ENCODE measurements around the gene FCHO2.

FCHO2 gene

GRCh38 chr5:73122875-73123810 lies 167.3 kb downstream of the FCHO2 start:
- H3K4me3 ChIP-seq (ENCODE audit: low read length), result no peak overlapping the region
- DNase-seq (ENCODE audit: low read depth, low spot score), result peak; percentile 2

- H3K4me3 ChIP-seq (ENCODE audit: low read length), result no peak overlapping the region
- DNase-seq (ENCODE audit: low read depth, low spot score), result no peak
Measured at GRCh38 chr5:73125289-73125688, 169.4 kb downstream of the FCHO2 start.

- DNase-seq (ENCODE audit: low read depth, low spot score), result no peak
- no peak overlapping the region for H3K4me3 ChIP-seq (ENCODE audit: low read length)
Measured at GRCh38 chr5:73126381-73126780, 170.5 kb downstream of the FCHO2 start.

GRCh38 chr5:73126957-73127356 lies 171.1 kb downstream of the FCHO2 start:
- no peak for DNase-seq (ENCODE audit: low read depth, low spot score)
- no peak overlapping the region for H3K4me3 ChIP-seq (ENCODE audit: low read length)

GRCh38 chr5:73129143-73129542 lies 173.3 kb downstream of the FCHO2 start:
- no peak overlapping the region for H3K4me3 ChIP-seq (ENCODE audit: low read length)
- DNase-seq (ENCODE audit: low read depth, low spot score), result peak; percentile 5

GRCh38 chr5:73130811-73131210 lies 175.0 kb downstream of the FCHO2 start:
- no peak overlapping the region for H3K4me3 ChIP-seq (ENCODE audit: low read length)
- no peak for DNase-seq (ENCODE audit: low read depth, low spot score)

- H3K4me3 ChIP-seq (ENCODE audit: low read length), result no peak overlapping the region
- DNase-seq (ENCODE audit: low read depth, low spot score), result no peak
Measured at GRCh38 chr5:73131711-73132425, 176.0 kb downstream of the FCHO2 start.

- DNase-seq (ENCODE audit: low read depth, low spot score), result no peak
- H3K4me3 ChIP-seq (ENCODE audit: low read length), result no peak overlapping the region
Measured at GRCh38 chr5:73132759-73133158, 176.9 kb downstream of the FCHO2 start.

GRCh38 chr5:73135021-73135420 lies 179.2 kb downstream of the FCHO2 start:
- no peak for DNase-seq (ENCODE audit: low read depth, low spot score)
- H3K4me3 ChIP-seq (ENCODE audit: low read length), result no peak overlapping the region

- no peak overlapping the region for H3K4me3 ChIP-seq (ENCODE audit: low read length)
- peak; percentile 33 for DNase-seq (ENCODE audit: low read depth, low spot score)
Measured at GRCh38 chr5:73135429-73136054, 179.7 kb downstream of the FCHO2 start.

GRCh38 chr5:73136055-73136562 lies 180.3 kb downstream of the FCHO2 start:
- no peak for DNase-seq (ENCODE audit: low read depth, low spot score)
- no peak overlapping the region for H3K4me3 ChIP-seq (ENCODE audit: low read length)

GRCh38 chr5:73137563-73138530 lies 182.0 kb downstream of the FCHO2 start:
- no peak overlapping the region for H3K4me3 ChIP-seq (ENCODE audit: low read length)
- DNase-seq (ENCODE audit: low read depth, low spot score), result no peak

- DNase-seq (ENCODE audit: low read depth, low spot score), result no peak
Measured at GRCh38 chr5:73139485-73139884, 183.6 kb downstream of the FCHO2 start.

More at GRCh38 chr5:73139485-73139884, 183.6 kb downstream of the FCHO2 start:
- H3K4me3 ChIP-seq (ENCODE audit: low read length), result no peak overlapping the region
